Measurements from ENCODE around the gene CD86. TPM values are rescaled to one million over a fixed set of nuclear protein-coding genes. Genes with fewer than 3 reads are reported as not detected.
A peak's percentile ranks its signal among the peaks of the same experiment; 100 is the strongest.

The CD86 gene, protein sequence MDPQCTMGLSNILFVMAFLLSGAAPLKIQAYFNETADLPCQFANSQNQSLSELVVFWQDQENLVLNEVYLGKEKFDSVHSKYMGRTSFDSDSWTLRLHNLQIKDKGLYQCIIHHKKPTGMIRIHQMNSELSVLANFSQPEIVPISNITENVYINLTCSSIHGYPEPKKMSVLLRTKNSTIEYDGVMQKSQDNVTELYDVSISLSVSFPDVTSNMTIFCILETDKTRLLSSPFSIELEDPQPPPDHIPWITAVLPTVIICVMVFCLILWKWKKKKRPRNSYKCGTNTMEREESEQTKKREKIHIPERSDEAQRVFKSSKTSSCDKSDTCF
- total RNA-seq (2021; fragmentation: NEBNext Ultra II Directional; extraction: Animal tissue kit (Norgen Biotek cat#: 25700)) (0.30 and 0.40 TPM in 2 replicates), polyA plus RNA-seq (2011; rRNA removed) (0.11 and 0.12 TPM in 2 replicates), polyA minus RNA-seq (2011; rRNA and poly(A)+ RNA removed) (0.63 TPM in 1 of 2 replicates, not detected in the other)
- 0.09 TPM for polyA plus RNA-seq (2011; cell fraction: cytosol; rRNA removed)
- polyA plus RNA-seq (2011; cell fraction: nucleus; rRNA removed): 0.13 TPM
- polyA plus RNA-seq (2012, experiment 1 of 2): 0.11 to 0.16 TPM (median 0.14 TPM) in 3 of 4 replicates, not detected in the other
- polyA plus RNA-seq (2012, experiment 2 of 2): not detected
- 0.59 TPM for polyA plus RNA-seq (2013, experiment 1 of 2)
- polyA plus RNA-seq (2013, experiment 2 of 2): 0.40 TPM
- polyA minus RNA-seq (2011; cell fraction: cytosol; rRNA and poly(A)+ RNA removed): not detected
- polyA minus RNA-seq (2011; cell fraction: nucleus; rRNA and poly(A)+ RNA removed): not detected
- long read RNA-seq, experiment 1: 0 reads
- long read RNA-seq, experiment 2: 0 reads

DNA sequence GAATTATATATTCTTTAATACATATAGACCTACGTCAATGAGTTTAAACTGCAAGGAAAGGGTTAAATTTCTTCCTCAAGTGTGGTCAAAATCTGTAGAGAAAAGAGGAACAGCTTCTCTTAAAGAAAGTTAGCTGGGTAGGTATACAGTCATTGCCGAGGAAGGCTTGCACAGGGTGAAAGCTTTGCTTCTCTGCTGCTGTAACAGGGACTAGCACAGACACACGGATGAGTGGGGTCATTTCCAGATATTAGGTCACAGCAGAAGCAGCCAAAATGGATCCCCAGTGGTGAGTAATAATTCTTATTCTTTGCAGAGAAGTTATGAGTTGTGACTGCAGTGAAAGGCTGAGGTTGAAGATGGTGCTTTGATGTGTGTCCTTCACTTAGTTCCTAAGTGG is at the start of gene CD86:
Gene CD86 (plus strand): TSS at position 148 of the 400 bp plus-strand sequence. CDS start 128 bp downstream, at position 276.
- Histone ChIP-seq H4K8ac (ENCODE audit: extremely low read depth, insufficient read depth, low read length) (no peak within 1 kb of the TSS), H3K23ac (ENCODE audit: insufficient read length) (no peak within 1 kb of the TSS), H3K14ac (ENCODE audit: insufficient read length) (no peak within 1 kb of the TSS), H3K9me3 (ENCODE audit: insufficient read depth in 2 of 2, low read depth in 1 of 2, low read length in 1 of 2) (no peaks in the 10 kb centered on the region), H2BK120ac (replicated peaks; ENCODE audit: low read depth, low read length) (no peak within 1 kb of the TSS), H3K23me2 (ENCODE audit: low read depth, low read length) (no peaks in the 10 kb centered on the region; the same call in 1 of the 2 replicates), H3K4ac (replicated peaks; ENCODE audit: insufficient read length, low read depth, low read length) (no peak within 1 kb of the TSS), H4K91ac (replicated peaks; ENCODE audit: insufficient read length, low read length) (no peak within 1 kb of the TSS), H3K79me2 (ENCODE audit: control insufficient read depth in 1 of 2, insufficient read depth in 2 of 2, low read length in 2 of 2) (no peaks in the 10 kb centered on the region), H2BK20ac (ENCODE audit: low read length) (no peak within 1 kb of the TSS), H2BK12ac (ENCODE audit: low read depth, low read length) (no peak within 1 kb of the TSS), H3K4me3 (ENCODE audit: extremely low read depth in 1 of 4, insufficient read depth in 2 of 4, low read depth in 3 of 4, low read length in 4 of 4) (no peak within 1 kb of the TSS), H4K20me1 (replicated peaks in 1 of 2; ENCODE audit: control insufficient read depth in 1 of 2, insufficient read depth in 2 of 2, low read length in 2 of 2) (no peaks in the 10 kb centered on the region), H3K4me1 (replicated peaks in 1 of 4; ENCODE audit: control insufficient read depth in 3 of 4, insufficient read depth in 4 of 4, low read length in 3 of 4) (no peaks in the 10 kb centered on the region), H2AFZ (ENCODE audit: low read length) (peak within 1 kb of the TSS; percentile 26), H2AK5ac (ENCODE audit: low read depth, low read length) (no peak within 1 kb of the TSS), H3K56ac (replicated peaks; ENCODE audit: insufficient read length, low read depth, low read length) (no peak within 1 kb of the TSS), H3K79me1 (ENCODE audit: low read depth, low read length) (no peaks in the 10 kb centered on the region), H3K9ac (replicated peaks in 1 of 4; ENCODE audit: extremely low read depth in 1 of 4, low read depth in 3 of 4, low read length in 3 of 4) (no peak within 1 kb of the TSS), H3K18ac (ENCODE audit: extremely low read depth, low read length) (no peak within 1 kb of the TSS), H4K5ac (ENCODE audit: insufficient read length, low read depth, low read length) (no peak within 1 kb of the TSS), H3K27me3 (replicated peaks in 1 of 4; ENCODE audit: control insufficient read depth in 3 of 4, extremely low read depth in 1 of 4, insufficient read depth in 3 of 4, low read length in 3 of 4) (no peaks in the 10 kb centered on the region), H3K4me2 (ENCODE audit: insufficient read depth in 1 of 2, low read depth in 2 of 2, low read length in 2 of 2) (no peak within 1 kb of the TSS), H2BK15ac (ENCODE audit: low read length) (no peak within 1 kb of the TSS), H3K36me3 (ENCODE audit: control insufficient read depth in 2 of 4, insufficient read depth in 4 of 4, low read length in 3 of 4) (no peaks in the 10 kb centered on the region), H2BK5ac (ENCODE audit: low read depth, low read length) (no peak within 1 kb of the TSS), H3K27ac (ENCODE audit: low read depth, low read length) (no peak within 1 kb of the TSS)
- ChIA-PET POLR2A (ENCODE audit: partially characterized antibody) (interaction anchor here (0.5 kb wide), 1 partner anchor 376 kb away, joined by 3 read pairs; no protein-coding TSS in a partner anchor), CTCF (ENCODE audit: partially characterized antibody) (interaction anchor here (1.4 kb wide), 1 partner anchor 9 kb away, joined by 5 read pairs; no protein-coding TSS in a partner anchor)
- 75% methylated on average over 3 of the region's 3 CpGs; no CpG with 5 or more reads in 1 of the 2 experiments for WGBS, 2 experiments (ENCODE audit: extremely low coverage in 1 of 2, insufficient coverage in 1 of 2, insufficient read length in 1 of 2, insufficient replicate concordance in 2 of 2, low coverage in 1 of 2, low lambda C conversion rate in 2 of 2, missing lambda C conversion rate in 1 of 2)
- FAIRE-seq: no peak
- no peak for DNase-seq (ENCODE audit: low read depth in 1 of 2, low spot score in 2 of 2)
- TF ChIP-seq, protein P1, sequence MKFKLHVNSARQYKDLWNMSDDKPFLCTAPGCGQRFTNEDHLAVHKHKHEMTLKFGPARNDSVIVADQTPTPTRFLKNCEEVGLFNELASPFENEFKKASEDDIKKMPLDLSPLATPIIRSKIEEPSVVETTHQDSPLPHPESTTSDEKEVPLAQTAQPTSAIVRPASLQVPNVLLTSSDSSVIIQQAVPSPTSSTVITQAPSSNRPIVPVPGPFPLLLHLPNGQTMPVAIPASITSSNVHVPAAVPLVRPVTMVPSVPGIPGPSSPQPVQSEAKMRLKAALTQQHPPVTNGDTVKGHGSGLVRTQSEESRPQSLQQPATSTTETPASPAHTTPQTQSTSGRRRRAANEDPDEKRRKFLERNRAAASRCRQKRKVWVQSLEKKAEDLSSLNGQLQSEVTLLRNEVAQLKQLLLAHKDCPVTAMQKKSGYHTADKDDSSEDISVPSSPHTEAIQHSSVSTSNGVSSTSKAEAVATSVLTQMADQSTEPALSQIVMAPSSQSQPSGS (IDR thresholded peaks at IDR 0.05; ENCODE audit: low read length): no peak
- TF ChIP-seq CREB1 (IDR thresholded peaks at IDR 0.05) (no peak), KDM5A (IDR thresholded peaks at IDR 0.05; ENCODE audit: low read length) (no peak), POLR2AphosphoS5 (IDR thresholded peaks at IDR 0.05; ENCODE audit: low read depth, low read length) (no peak), HDAC6 (IDR thresholded peaks at IDR 0.05; ENCODE audit: low read depth, low read length) (no peak), NANOG (IDR thresholded peaks at IDR 0.05; ENCODE audit: insufficient read depth, low read depth, low read length, poor library complexity, severe bottlenecking) (no peak), TAF7 (optimal IDR thresholded peaks at IDR 0.05; ENCODE audit: borderline replicate concordance, low read depth, low read length) (no peak)
- TF ChIP-seq, protein P2, sequence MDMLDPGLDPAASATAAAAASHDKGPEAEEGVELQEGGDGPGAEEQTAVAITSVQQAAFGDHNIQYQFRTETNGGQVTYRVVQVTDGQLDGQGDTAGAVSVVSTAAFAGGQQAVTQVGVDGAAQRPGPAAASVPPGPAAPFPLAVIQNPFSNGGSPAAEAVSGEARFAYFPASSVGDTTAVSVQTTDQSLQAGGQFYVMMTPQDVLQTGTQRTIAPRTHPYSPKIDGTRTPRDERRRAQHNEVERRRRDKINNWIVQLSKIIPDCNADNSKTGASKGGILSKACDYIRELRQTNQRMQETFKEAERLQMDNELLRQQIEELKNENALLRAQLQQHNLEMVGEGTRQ (IDR thresholded peaks at IDR 0.05; ENCODE audit: low read length): no peak
